ENCODE measurements around the gene ABCB9. TPM values are rescaled to one million over a fixed set of nuclear protein-coding genes. Genes with fewer than 3 reads are reported as not detected.

ABCB9 gene
- total RNA-seq, 1 experiment from 2014 or later, result 32.7 TPM

DNA sequence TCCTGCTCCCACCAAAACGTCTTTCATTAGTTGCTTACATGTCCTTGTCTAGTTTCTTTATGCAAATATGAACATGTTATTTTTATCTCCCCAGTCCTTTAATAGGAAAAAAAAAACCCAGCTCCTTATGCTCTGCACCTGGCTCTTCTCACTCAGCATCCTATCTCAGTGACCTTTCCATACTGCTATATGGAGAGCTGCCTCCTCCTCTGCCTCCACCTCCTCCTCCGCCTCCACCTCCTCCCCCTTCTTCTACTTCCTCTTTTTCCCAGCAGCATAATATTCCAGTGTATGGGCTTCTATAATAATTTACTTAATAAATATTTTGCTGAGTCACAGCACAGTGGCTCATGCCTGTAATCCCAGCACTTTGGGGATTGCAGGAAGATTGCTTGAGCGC, 31.5 kb downstream of the ABCB9 start:
- intact Hi-C loops (cut with micrococcal nuclease; ENCODE audit: unreplicated experiment), result no loop called here
- Histone ChIP-seq H3K36me3 (ENCODE audit: control insufficient read depth, insufficient read depth, low read length) (no peaks in the 10 kb centered on the region), H3K27ac (ENCODE audit: low read length) (no peak overlapping the region), H3K27me3 (ENCODE audit: control insufficient read depth, insufficient read depth, low read length) (no peaks in the 10 kb centered on the region), H3K9me3 (ENCODE audit: control insufficient read depth, insufficient read depth, low read depth, low read length) (no peaks in the 10 kb centered on the region), H3K4me1 (ENCODE audit: control insufficient read depth, insufficient read depth, low read length) (no peaks in the 10 kb centered on the region), H3K4me3 (ENCODE audit: low read depth in 2 of 2, low read length in 2 of 2) (no peak overlapping the region)
- BruUV-seq (replicated peaks), result no TSS peak
- ATAC-seq, result no peak
- ChIA-PET POLR2A (interaction anchor here (0.5 kb wide), 1 partner anchor 264 kb away, joined by 3 read pairs; no protein-coding TSS in a partner anchor), CTCF (no interaction called here)
- DNase-seq (ENCODE audit: low read depth, low spot score), result no peak
- in situ Hi-C loops (cut with HindIII; ENCODE audit: low pct_unique_long_range_greater_than_20kb, low sequenced_read_pairs), result no loop called here
- TF ChIP-seq SIN3A (IDR thresholded peaks at IDR 0.05; ENCODE audit: borderline replicate concordance, insufficient read depth, low read depth, low read length) (no peak), TCF7L2 (IDR thresholded peaks at IDR 0.05; ENCODE audit: low read depth, low read length) (no peak), POLR2AphosphoS5 (IDR thresholded peaks at IDR 0.05; ENCODE audit: low read depth, low read length) (no peak)
- TF ChIP-seq, protein P1, sequence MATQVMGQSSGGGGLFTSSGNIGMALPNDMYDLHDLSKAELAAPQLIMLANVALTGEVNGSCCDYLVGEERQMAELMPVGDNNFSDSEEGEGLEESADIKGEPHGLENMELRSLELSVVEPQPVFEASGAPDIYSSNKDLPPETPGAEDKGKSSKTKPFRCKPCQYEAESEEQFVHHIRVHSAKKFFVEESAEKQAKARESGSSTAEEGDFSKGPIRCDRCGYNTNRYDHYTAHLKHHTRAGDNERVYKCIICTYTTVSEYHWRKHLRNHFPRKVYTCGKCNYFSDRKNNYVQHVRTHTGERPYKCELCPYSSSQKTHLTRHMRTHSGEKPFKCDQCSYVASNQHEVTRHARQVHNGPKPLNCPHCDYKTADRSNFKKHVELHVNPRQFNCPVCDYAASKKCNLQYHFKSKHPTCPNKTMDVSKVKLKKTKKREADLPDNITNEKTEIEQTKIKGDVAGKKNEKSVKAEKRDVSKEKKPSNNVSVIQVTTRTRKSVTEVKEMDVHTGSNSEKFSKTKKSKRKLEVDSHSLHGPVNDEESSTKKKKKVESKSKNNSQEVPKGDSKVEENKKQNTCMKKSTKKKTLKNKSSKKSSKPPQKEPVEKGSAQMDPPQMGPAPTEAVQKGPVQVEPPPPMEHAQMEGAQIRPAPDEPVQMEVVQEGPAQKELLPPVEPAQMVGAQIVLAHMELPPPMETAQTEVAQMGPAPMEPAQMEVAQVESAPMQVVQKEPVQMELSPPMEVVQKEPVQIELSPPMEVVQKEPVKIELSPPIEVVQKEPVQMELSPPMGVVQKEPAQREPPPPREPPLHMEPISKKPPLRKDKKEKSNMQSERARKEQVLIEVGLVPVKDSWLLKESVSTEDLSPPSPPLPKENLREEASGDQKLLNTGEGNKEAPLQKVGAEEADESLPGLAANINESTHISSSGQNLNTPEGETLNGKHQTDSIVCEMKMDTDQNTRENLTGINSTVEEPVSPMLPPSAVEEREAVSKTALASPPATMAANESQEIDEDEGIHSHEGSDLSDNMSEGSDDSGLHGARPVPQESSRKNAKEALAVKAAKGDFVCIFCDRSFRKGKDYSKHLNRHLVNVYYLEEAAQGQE (IDR thresholded peaks at IDR 0.05; ENCODE audit: insufficient read depth in 1 of 2, low read depth in 2 of 2, low read length in 1 of 2), result no peak
- TF ChIP-seq, protein P2, sequence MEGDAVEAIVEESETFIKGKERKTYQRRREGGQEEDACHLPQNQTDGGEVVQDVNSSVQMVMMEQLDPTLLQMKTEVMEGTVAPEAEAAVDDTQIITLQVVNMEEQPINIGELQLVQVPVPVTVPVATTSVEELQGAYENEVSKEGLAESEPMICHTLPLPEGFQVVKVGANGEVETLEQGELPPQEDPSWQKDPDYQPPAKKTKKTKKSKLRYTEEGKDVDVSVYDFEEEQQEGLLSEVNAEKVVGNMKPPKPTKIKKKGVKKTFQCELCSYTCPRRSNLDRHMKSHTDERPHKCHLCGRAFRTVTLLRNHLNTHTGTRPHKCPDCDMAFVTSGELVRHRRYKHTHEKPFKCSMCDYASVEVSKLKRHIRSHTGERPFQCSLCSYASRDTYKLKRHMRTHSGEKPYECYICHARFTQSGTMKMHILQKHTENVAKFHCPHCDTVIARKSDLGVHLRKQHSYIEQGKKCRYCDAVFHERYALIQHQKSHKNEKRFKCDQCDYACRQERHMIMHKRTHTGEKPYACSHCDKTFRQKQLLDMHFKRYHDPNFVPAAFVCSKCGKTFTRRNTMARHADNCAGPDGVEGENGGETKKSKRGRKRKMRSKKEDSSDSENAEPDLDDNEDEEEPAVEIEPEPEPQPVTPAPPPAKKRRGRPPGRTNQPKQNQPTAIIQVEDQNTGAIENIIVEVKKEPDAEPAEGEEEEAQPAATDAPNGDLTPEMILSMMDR (IDR thresholded peaks at IDR 0.05), result no peak

DNA sequence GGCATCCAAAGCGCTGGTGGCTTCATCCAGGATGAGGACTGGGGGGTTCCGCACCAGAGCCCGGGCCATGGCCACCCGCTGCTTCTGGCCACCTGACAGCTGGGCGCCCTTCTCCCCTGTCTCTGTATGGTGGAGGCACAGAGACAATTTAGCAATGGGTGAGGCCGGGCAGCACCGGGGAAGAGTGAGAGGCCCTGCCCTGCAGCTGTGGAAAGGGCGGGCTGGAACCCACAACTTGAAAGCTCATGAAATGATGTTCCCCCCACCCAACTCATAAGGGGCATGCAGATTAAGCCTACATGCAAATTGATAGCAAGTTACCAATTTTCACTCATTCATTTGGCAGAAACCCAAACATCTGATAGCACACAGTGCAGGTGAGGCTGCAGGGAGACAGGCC, 34.1 kb downstream of the ABCB9 start:
- BruUV-seq (replicated peaks), result no TSS peak
- DNase-seq (ENCODE audit: low read depth, low spot score) (no peak), ATAC-seq (no peak)
- Histone ChIP-seq H3K27ac (ENCODE audit: low read length) (no peak overlapping the region), H3K9me3 (ENCODE audit: control insufficient read depth, insufficient read depth, low read depth, low read length) (no peaks in the 10 kb centered on the region), H3K4me3 (ENCODE audit: low read depth in 2 of 2, low read length in 2 of 2) (no peak overlapping the region), H3K27me3 (ENCODE audit: control insufficient read depth, insufficient read depth, low read length) (no peaks in the 10 kb centered on the region), H3K4me1 (ENCODE audit: control insufficient read depth, insufficient read depth, low read length) (no peaks in the 10 kb centered on the region), H3K36me3 (ENCODE audit: control insufficient read depth, insufficient read depth, low read length) (no peaks in the 10 kb centered on the region)
- no peak for TF ChIP-seq TCF7L2 (IDR thresholded peaks at IDR 0.05; ENCODE audit: low read depth, low read length)
- TF ChIP-seq POLR2AphosphoS5 (IDR thresholded peaks at IDR 0.05; ENCODE audit: low read depth, low read length), result no peak
- no peak for TF ChIP-seq SIN3A (IDR thresholded peaks at IDR 0.05; ENCODE audit: borderline replicate concordance, insufficient read depth, low read depth, low read length)
- TF ChIP-seq, protein P1 (IDR thresholded peaks at IDR 0.05; ENCODE audit: insufficient read depth in 1 of 2, low read depth in 2 of 2, low read length in 1 of 2), result no peak
- TF ChIP-seq, protein P2 (IDR thresholded peaks at IDR 0.05), result no peak
- intact Hi-C loops (cut with micrococcal nuclease; ENCODE audit: unreplicated experiment) (no loop called here), in situ Hi-C loops (cut with HindIII; ENCODE audit: low pct_unique_long_range_greater_than_20kb, low sequenced_read_pairs) (no loop called here)
- ChIA-PET CTCF (no interaction called here), POLR2A (no interaction called here)
